Brain microvascular endothelial cell (primary cell): ENCODE measurements around the gene ZNF181.

Experiments
- DNase-seq: peaks from one replicate; pipeline ENCODE4 v3.0.0-alpha.2; 2020
- H3K27ac ChIP-seq: fragments of 250-450 bp; sonication (Bioruptor Pico); 2 replicates; pipeline ENCODE4 v1.5.1; 2020; ENCODE audit warnings: mild to moderate bottlenecking, moderate library complexity
- H3K27me3 ChIP-seq: fragments of 250-450 bp; sonication (Bioruptor Pico); replicated peaks from 2 replicates; pipeline ENCODE4 v1.5.1; 2020; ENCODE audit warnings: mild to moderate bottlenecking
- H3K36me3 ChIP-seq: fragments of 250-450 bp; sonication (Bioruptor Pico); replicated peaks from 2 replicates; pipeline ENCODE4 v1.5.1; 2020; ENCODE audit warnings: mild to moderate bottlenecking
- H3K4me3 ChIP-seq: 2 replicates; pipeline ENCODE4 v1.5.1; 2011; ENCODE audit warnings: low read depth, mild to moderate bottlenecking, control low read depth, low read length, moderate library complexity
- in situ Hi-C: cut with HindIII; loops from 2 replicates; pipeline ENCODE4 v1.10.0; 2017; ENCODE audit warnings: low sequenced_read_pairs, low pct_ligation_motif_present
- TF ChIP-seq, protein P1 (sequence below): IDR thresholded peaks from 2 replicates; pipeline ENCODE4 v1.5.1; 2011; ENCODE audit warnings: low read depth, mild to moderate bottlenecking, moderate library complexity, low read length, control low read depth, inconsistent platforms; ENCODE audit errors: missing control alignments

Gene ZNF181

DNA sequence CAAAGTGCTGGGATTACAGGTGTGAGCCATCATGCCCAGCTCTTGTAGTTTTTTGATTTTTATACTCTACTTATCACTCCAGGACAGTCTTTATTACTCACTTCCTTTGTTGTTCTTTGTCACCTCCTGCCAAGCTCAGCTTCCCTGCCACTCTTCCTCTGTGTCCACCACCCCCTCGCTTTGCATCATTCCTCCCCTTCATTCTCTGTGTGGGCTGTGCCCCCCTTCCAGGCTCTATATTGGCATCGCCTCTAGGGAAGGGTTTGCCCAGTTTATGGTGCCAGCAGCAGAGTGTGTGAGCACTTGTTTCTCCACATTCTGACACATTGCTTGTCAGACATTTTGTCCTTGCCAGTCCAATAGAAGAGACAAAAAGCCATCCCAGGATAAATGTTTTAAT lies 41.5 kb upstream of the ZNF181 start:
- Histone ChIP-seq H3K36me3 (no peaks in the 10 kb centered on the region), H3K4me3 (no peak overlapping the region), H3K27me3 (no peaks in the 10 kb centered on the region), H3K27ac (no peak overlapping the region)
- in situ Hi-C loops = no loop called here
- DNase-seq = no peak
- TF ChIP-seq, protein P1, sequence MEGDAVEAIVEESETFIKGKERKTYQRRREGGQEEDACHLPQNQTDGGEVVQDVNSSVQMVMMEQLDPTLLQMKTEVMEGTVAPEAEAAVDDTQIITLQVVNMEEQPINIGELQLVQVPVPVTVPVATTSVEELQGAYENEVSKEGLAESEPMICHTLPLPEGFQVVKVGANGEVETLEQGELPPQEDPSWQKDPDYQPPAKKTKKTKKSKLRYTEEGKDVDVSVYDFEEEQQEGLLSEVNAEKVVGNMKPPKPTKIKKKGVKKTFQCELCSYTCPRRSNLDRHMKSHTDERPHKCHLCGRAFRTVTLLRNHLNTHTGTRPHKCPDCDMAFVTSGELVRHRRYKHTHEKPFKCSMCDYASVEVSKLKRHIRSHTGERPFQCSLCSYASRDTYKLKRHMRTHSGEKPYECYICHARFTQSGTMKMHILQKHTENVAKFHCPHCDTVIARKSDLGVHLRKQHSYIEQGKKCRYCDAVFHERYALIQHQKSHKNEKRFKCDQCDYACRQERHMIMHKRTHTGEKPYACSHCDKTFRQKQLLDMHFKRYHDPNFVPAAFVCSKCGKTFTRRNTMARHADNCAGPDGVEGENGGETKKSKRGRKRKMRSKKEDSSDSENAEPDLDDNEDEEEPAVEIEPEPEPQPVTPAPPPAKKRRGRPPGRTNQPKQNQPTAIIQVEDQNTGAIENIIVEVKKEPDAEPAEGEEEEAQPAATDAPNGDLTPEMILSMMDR = no peak

DNA sequence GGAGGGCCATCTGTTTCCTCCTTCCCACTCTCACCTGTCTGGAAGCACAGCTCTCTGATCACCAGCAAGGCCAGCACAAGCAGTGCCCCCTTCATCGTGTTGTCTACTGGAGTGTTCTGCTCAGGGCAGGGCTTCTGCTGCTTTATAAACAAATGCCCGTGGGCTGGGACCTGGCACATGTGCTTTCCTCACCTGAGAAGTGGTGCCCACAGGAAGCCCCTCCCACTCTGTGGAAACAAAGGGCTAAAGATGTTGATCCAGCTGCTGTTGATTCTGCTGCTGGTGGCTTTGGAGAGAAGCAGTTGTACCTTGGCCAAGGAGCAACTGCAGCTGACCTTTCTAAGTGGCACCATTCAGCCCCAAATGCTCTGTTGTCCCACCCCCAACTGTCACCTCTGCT lies 26.4 kb upstream of the ZNF181 start:
- no peak for DNase-seq
- H3K4me3 ChIP-seq = no peak overlapping the region
- H3K36me3 ChIP-seq = no peaks in the 10 kb centered on the region
- no peaks in the 10 kb centered on the region for H3K27me3 ChIP-seq
- H3K27ac ChIP-seq = no peak overlapping the region
- in situ Hi-C loops = no loop called here
- TF ChIP-seq, protein P1 = no peak

DNA sequence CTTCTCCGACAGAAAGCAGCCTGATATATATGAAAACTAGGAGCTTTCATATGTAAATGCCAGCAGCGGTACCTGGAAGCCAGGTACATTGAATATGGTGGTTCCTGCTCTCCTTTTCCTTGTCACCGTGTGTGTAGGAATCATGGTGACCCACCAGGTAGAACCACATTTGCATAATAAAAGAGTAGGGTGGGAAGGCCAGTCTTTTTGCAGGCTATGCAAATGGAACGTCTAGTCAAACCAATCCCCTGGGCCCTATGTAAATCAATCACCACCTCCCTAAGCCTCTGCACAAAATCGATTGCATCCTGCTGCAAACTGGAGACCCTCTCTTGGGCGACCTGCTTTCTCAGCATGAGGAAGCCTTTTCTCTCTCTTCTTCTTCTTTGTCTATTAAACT lies 22.2 kb upstream of the ZNF181 start:
- H3K27me3 ChIP-seq = no peaks in the 10 kb centered on the region
- H3K4me3 ChIP-seq = no peak overlapping the region
- H3K27ac ChIP-seq = no peak overlapping the region
- TF ChIP-seq, protein P1 = no peak
- in situ Hi-C loops = no loop called here
- H3K36me3 ChIP-seq = no peaks in the 10 kb centered on the region
- DNase-seq = no peak

DNA sequence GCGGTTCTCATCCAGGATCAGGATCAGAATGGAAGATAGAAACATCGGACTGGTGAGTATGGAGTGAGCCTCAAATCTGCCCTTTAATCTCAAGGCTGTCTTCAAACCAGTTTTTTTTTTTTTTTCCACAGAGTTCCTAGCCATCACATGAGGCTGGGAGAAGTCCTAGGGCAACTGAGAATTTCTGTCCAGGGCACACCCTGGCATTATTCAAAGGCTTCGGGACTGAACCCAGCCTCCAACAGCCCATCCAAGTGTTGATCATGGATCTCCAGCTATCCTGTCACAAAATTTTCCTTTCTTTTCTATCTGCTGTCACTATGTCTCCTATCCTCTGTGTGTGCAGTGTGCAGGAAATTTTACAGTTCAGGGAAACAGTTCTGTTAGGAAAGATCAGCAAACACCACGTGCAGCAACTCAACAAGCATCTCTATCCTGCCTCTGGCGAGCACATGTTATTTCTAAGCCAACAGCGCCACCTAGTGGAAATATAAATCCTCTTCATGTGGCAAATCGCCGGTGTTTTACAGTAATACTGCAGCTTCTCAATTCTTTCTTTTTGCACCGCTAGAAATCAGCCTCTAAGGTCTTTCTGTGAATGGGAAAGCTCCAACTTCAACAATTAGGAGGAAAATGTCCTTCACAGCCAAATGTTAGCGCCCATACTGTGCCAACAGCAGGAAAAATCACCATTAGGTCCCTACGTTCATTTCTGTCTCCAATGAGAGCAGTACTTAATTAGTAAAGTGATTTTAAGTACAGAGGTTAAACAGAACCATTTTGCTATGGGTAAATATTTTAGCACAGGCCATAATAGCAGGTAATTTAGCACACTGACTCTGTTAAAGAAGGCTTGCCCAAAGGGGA lies 21.4 kb upstream of the ZNF181 start:
- TF ChIP-seq, protein P1 = peak; percentile 62
- Histone ChIP-seq H3K4me3 (no peak overlapping the region), H3K27ac (no peak overlapping the region), H3K36me3 (no peaks in the 10 kb centered on the region), H3K27me3 (no peaks in the 10 kb centered on the region)
- DNase-seq = peak; percentile 68
- in situ Hi-C loops = no loop called here

DNA sequence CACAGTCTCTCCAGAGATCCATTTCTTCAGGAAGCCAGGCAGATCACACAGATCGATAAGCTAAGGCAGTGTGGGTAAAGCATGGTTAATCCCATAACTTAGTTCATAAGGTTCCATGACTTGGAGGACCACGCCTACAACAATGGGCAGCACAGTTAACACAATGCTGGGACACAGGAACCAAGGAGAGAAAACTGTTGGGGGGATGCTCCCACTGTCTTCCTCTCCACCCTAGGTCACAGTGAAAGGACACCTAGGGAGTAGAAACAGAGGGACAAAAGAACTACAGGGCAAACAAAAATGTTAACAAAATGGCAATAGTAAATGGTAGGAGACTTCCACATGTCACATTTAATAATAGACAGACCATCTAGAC lies 20.8 kb upstream of the ZNF181 start:
- no peaks in the 10 kb centered on the region for H3K36me3 ChIP-seq
- TF ChIP-seq, protein P1 = no peak
- no peaks in the 10 kb centered on the region for H3K27me3 ChIP-seq
- in situ Hi-C loops = no loop called here
- DNase-seq = no peak
- H3K27ac ChIP-seq = no peak overlapping the region
- no peak overlapping the region for H3K4me3 ChIP-seq

DNA sequence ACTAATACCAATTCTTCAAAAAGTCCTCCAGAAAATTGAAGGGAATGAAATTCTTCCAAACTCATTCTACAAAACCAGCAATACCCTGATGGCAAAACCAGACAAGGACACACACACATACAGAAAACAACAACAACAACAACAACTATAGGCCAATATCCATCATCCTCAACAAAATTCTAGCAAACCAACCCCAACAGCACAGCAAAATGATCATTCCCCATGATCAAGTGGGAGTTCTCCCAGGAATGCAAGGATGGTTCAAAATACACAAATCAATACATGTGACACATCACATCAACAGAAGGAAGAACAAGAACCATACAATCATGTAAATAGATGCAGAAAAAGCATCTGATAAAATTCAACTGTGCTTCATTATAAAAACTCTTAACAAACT lies 18.7 kb upstream of the ZNF181 start:
- DNase-seq = no peak
- H3K4me3 ChIP-seq = no peak overlapping the region
- in situ Hi-C loops = no loop called here
- no peak overlapping the region for H3K27ac ChIP-seq
- no peaks in the 10 kb centered on the region for H3K27me3 ChIP-seq
- TF ChIP-seq, protein P1 = no peak
- no peaks in the 10 kb centered on the region for H3K36me3 ChIP-seq
